Uterus (tissue), 4 donors: Measurements from ENCODE around the gene LNP1. TPM values are rescaled to one million over a fixed set of nuclear protein-coding genes. Genes with fewer than 3 reads are reported as not detected.

Experiments
- DNase-seq, 2 donors: peaks; one replicate each; pipeline ENCODE4 v3.0.0-alpha.2; 2019 to 2020
- H3K27ac ChIP-seq, 2 donors: fragments of 200-600 bp; sonication (generic); 1 replicate in 1 of 2; 2 replicates in 1 of 2; pipeline ENCODE4 v1.5.1; 2016 to 2018
- H3K27me3 ChIP-seq, 2 donors: fragments of 200-600 bp; sonication (generic); one replicate each; pipeline ENCODE4 v1.5.1; 2018 to 2019; ENCODE audit warnings: control low read depth in 1 of 2
- H3K36me3 ChIP-seq, 2 donors: fragments of 200-600 bp; sonication (generic); one replicate each; pipeline ENCODE4 v1.5.1; 2019; ENCODE audit warnings: control low read depth in 1 of 2
- H3K4me1 ChIP-seq, 2 donors: fragments of 200-600 bp; sonication (generic); one replicate each; pipeline ENCODE4 v1.5.1; 2018 to 2019; ENCODE audit warnings: control low read depth in 1 of 2
- H3K4me3 ChIP-seq, 2 donors: fragments of 200-600 bp; sonication (generic); 1 replicate in 1 of 2; 2 replicates in 1 of 2; pipeline ENCODE4 v1.5.1; 2018 to 2019; ENCODE audit warnings: mild to moderate bottlenecking in 1 of 2
- H3K9me3 ChIP-seq, 2 donors: fragments of 200-600 bp; sonication (generic); one replicate each; pipeline ENCODE4 v1.5.1; 2019; ENCODE audit warnings: control low read depth in 1 of 2
- POLR2A ChIP-seq, 2 donors: fragments of 450-650 bp; IDR thresholded peaks; one replicate each; pipeline ENCODE4 v1.6.1; 2016; ENCODE audit warnings: antibody characterized with exemption in 2 of 2, mild to moderate bottlenecking in 1 of 2, moderate library complexity in 1 of 2
- intact Hi-C: fragments of 100-400 bp; cut with DNase I; formaldehyde crosslinking; loops from one replicate; pipeline ENCODE4 v1.15.1; 2023; ENCODE audit warnings: low total_unique reads
- total RNA-seq, 4 donors: library from RNA; depleted of rRNA in 3 of 4; stranded (reverse); fragments of >200 nt in 3 of 4; gene quantifications; one replicate each; pipeline versions ENCODE4 v1.1.0 to v1.2.4, GENCODE V29; 2014 to 2023
- TF ChIP-seq, protein P1 (sequence below), 4 experiments: fragments of 200-600 bp in 2 of 4; fragments of 450-650 bp in 2 of 4; sonication (generic) in 2 of 4; IDR thresholded peaks; one replicate each; pipeline ENCODE4 v1.5.1; 2016 to 2019; ENCODE audit warnings: antibody characterized with exemption in 4 of 4, mild to moderate bottlenecking in 2 of 4, moderate library complexity in 1 of 4
- donor health status: DM: yes; HTN: yes; CAD: no.

The LNP1 gene
- total RNA-seq, 4 donors from 2014 or later = 1.3 to 12.9 (median 4.4) TPM; not detected in 1

- DNase-seq = peak in 1 of 2 donors; percentile 45
- Histone ChIP-seq H3K36me3 (no peaks in the 10 kb centered on the region), H3K27ac (no peak overlapping the region), H3K4me1 (no peaks in the 10 kb centered on the region), H3K9me3 (no peaks in the 10 kb centered on the region), H3K27me3 (no peaks in the 10 kb centered on the region), H3K4me3 (no peak overlapping the region)
- intact Hi-C loops = loop anchor here (5.0 kb wide), 1 partner anchor 129 kb away; no protein-coding TSS in a partner anchor
- TF ChIP-seq, protein P1, sequence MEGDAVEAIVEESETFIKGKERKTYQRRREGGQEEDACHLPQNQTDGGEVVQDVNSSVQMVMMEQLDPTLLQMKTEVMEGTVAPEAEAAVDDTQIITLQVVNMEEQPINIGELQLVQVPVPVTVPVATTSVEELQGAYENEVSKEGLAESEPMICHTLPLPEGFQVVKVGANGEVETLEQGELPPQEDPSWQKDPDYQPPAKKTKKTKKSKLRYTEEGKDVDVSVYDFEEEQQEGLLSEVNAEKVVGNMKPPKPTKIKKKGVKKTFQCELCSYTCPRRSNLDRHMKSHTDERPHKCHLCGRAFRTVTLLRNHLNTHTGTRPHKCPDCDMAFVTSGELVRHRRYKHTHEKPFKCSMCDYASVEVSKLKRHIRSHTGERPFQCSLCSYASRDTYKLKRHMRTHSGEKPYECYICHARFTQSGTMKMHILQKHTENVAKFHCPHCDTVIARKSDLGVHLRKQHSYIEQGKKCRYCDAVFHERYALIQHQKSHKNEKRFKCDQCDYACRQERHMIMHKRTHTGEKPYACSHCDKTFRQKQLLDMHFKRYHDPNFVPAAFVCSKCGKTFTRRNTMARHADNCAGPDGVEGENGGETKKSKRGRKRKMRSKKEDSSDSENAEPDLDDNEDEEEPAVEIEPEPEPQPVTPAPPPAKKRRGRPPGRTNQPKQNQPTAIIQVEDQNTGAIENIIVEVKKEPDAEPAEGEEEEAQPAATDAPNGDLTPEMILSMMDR (IDR thresholded peaks at IDR 0.05) = peak; percentile 59 to 84 (median 75)
- TF ChIP-seq POLR2A (IDR thresholded peaks at IDR 0.05) = no peak
These were observed 61.7 kb downstream of the LNP1 start for GRCh38 chr3:100463002-100463401.

- H3K27me3 ChIP-seq = no peaks in the 10 kb centered on the region
- no peak overlapping the region for H3K4me3 ChIP-seq
- DNase-seq = no peak
- TF ChIP-seq, protein P1 (IDR thresholded peaks at IDR 0.05) = no peak
- TF ChIP-seq POLR2A (IDR thresholded peaks at IDR 0.05) = no peak
- H3K27ac ChIP-seq = no peak overlapping the region
- no peaks in the 10 kb centered on the region for H3K9me3 ChIP-seq
- H3K36me3 ChIP-seq = no peaks in the 10 kb centered on the region
- no peaks in the 10 kb centered on the region for H3K4me1 ChIP-seq
- intact Hi-C loops = loop anchor here (5.0 kb wide), 1 partner anchor 129 kb away; no protein-coding TSS in a partner anchor
These were observed 62.4 kb downstream of the LNP1 start for GRCh38 chr3:100463646-100464155.

GRCh38 chr3:100465892-100466777 lies 64.8 kb downstream of the LNP1 start:
- Histone ChIP-seq H3K4me3 (no peak overlapping the region), H3K4me1 (no peaks in the 10 kb centered on the region), H3K9me3 (no peaks in the 10 kb centered on the region), H3K27ac (no peak overlapping the region), H3K36me3 (no peaks in the 10 kb centered on the region), H3K27me3 (no peaks in the 10 kb centered on the region)
- intact Hi-C loops = no loop called here
- DNase-seq = no peak
- TF ChIP-seq POLR2A (IDR thresholded peaks at IDR 0.05) = no peak
- TF ChIP-seq, protein P1 (IDR thresholded peaks at IDR 0.05) = no peak

- no peaks in the 10 kb centered on the region for H3K36me3 ChIP-seq
- no peak for DNase-seq
- intact Hi-C loops = no loop called here
- H3K4me3 ChIP-seq = no peak overlapping the region
- H3K27me3 ChIP-seq = no peaks in the 10 kb centered on the region
- no peak overlapping the region for H3K27ac ChIP-seq
- no peaks in the 10 kb centered on the region for H3K4me1 ChIP-seq
- H3K9me3 ChIP-seq = no peaks in the 10 kb centered on the region
- TF ChIP-seq POLR2A (IDR thresholded peaks at IDR 0.05) = no peak
- TF ChIP-seq, protein P1 (IDR thresholded peaks at IDR 0.05) = no peak
These were observed 65.8 kb downstream of the LNP1 start for GRCh38 chr3:100467133-100467532.

DNA sequence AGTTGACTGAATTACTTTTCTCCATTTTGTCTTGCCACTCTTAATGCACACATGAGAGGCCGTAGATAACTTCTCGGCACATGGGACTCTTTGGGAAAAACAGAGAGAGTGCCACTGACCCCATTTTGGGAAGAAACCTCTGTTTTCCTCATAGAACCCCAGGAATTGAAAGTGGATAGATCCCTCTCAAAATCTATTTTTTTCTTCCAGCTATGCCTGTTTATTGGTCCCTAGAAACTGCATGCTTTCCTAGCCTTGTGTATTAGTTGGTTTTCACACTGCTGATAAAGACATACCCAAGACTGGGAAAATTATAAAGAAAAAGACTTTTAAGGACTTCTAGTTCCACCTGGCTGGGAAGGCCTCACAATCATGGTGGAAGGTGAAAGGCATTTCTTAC lies 67.3 kb downstream of the LNP1 start:
- no peak overlapping the region for H3K27ac ChIP-seq
- no peak for TF ChIP-seq POLR2A (IDR thresholded peaks at IDR 0.05)
- TF ChIP-seq, protein P1 (IDR thresholded peaks at IDR 0.05) = no peak
- H3K36me3 ChIP-seq = no peaks in the 10 kb centered on the region
- no peaks in the 10 kb centered on the region for H3K27me3 ChIP-seq
- DNase-seq = no peak
- no peaks in the 10 kb centered on the region for H3K4me1 ChIP-seq
- intact Hi-C loops = no loop called here
- H3K9me3 ChIP-seq = no peaks in the 10 kb centered on the region
- no peak overlapping the region for H3K4me3 ChIP-seq
